SIG-M5 (cell line): ENCODE data around the gene PRKCI.
"Not testable (repeated sequence)": the region's sequence is repeated elsewhere in the genome, so short reads cannot be mapped to it uniquely, and the experiment has no call there.

Source experiments
- DNase-seq: peaks from one replicate; lab custom pipeline; 2025; lab: John Stamatoyannopoulos, UW

The PRKCI gene

DNA sequence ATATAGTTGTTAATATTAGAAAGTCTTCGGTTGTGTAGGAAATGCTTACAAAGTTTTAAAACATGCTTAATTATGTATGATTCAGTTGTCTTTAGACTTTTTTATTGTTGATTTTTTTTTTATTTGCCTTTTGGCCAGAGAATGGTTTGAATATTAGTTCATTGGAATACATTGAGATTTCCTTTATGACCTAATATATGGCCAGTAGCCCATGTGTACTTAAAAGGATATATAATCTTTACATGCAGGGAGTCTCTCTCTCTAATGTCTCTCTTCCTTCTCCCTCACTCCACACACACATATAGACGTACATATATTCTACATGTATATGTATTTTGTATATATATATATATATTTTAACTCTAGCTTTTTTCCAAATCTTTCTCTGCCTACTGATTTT, 68.0 kb downstream of the PRKCI start:
- DNase-seq, result no peak

DNA sequence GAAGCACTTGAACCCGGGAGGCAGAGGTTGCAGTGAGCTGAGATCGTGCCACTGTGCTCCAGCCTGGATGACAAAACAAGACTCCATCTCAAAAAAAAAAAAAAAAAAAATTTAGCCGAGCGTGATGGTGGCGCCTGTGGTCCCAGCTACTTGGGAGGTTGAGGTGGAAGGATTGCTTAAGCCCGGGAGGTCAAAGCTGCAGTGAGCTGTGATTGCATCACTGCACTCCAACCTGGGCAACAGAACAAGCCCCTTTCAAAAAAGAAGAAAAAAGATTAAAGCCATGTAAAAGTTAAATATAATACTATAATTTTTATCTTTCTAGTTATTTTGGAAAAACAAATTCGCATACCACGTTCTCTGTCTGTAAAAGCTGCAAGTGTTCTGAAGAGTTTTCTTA, 73.4 kb downstream of the PRKCI start:
- DNase-seq, result no peak

DNA sequence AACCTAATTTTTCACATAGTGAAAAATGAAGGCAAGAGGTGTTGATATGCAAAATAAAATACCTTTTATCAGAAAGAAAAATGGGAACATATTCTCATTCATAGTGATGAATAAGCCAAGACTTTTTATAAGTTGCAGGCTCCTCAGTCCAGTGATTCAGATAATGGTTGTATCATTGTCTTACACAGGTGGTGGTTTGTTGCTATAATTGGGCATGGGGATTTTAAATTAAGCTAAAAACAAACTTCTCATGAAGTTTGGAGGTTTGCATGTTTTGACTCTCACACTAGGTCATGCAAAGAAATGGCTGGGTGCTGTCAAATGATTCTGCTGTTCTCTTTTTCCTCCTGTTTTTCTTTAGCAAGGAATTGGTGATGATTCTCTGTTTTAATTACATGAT, 74.5 kb downstream of the PRKCI start:
- no peak for DNase-seq

DNA sequence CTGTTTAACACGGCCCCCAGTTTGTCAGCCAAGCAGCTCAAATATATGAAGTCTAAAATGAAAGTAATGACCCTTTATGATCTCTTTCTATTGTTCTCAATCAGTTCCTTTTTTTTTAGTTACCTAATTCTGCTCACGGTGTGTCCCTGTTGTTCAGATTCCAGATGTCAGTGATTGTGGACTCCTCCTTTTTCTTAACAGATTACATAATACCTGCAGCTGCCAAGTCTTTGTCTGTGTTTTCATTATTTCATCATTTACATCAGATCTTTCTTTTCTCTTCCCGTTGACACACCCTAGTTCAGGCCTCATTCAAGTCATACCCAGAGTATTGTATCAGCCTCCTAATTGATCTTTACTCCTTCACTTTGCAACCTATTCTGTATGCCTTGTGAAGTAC, 79.2 kb downstream of the PRKCI start:
- peak; percentile 64 for DNase-seq

DNA sequence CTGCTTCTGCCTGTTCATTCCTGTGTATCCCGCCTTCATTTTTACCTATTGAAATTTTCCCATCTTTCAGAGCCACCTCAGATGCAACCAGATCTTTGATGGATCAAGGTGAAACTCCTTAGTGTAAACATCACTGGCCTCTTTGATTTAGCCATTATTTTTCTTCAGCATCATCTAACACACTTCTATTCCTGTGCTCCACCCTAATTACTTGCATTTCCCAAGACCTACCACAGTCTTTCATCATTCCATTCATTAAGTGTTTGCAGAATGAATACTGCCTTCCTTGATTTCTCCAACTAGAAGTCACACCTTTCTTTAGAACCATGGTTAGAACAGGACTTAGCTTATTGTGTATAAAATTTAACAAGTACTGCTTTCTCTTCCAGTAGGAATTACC, 79.8 kb downstream of the PRKCI start:
- DNase-seq, result no peak

DNA sequence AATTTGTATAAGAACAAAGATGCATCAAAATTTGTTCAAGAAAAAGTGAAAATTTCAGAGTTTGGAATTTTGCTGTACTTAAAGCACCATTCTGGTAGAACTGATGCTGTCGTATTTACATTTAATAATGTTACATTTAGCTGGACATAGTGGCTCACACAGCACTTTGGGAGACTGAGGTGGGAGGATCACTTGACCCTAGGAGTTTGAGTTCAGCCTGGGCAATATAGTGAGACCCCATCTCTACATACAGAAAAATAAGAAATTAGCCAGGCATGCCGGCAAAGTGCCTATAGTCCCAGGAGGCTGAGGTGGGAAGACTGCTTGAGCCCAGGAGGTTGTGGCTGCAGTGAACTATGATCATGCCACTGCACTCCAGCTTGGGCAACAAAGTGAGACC, 83.8 kb downstream of the PRKCI start:
- no peak for DNase-seq

DNA sequence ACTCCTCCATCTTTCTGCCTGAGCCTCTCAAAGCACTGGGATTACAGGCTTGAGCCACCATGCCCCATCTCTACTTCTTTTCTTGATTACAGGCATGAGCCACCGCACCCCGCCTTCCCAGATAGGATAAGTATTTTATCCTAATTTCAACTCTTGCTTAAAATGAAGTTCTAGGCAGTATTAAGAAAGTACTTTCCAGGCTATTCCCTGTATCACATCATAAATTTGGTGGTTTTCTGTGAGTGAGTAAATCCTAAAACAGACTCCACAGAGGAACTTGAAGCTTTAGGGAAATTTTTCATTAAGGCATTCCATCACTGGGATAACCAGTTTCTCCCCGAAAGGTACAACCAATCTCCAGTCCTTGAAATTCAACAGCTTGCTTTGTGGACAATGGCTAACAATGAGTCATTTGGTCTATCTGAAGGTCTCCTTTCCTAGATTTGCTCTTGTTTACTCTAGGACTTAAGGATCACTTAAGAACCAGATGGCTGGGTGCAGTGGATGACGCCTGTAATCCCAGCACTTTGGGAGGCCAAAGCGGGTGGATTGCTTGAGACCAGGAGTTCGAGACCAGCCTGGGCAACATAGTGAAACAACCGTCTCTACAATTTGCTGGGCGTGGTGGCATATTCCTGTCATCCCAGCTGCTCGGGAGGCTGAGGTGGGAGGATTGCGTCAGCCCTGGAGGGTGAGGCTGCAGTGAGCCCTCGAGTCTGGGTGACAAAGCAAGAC, 85.6 kb downstream of the PRKCI start:
- DNase-seq, result no peak

DNA sequence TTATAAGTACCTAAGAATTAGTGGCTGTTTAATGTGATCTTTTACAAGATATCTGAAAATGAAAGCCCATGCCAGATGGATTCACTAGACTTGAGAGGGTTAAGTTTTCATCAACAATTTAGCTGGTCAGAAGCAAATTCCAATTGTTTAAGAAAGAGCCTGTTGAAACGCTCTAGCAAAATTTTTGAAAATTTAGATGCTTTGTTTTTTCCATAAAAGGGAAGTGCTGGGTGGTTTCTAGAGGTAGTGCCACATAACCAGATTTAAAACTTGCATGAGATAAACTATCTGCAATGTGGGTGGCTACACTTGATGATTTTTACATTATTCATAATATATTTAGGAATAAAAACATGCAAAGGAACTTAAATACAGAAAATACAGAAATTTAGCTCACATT, 86.8 kb downstream of the PRKCI start:
- DNase-seq, result no peak

DNA sequence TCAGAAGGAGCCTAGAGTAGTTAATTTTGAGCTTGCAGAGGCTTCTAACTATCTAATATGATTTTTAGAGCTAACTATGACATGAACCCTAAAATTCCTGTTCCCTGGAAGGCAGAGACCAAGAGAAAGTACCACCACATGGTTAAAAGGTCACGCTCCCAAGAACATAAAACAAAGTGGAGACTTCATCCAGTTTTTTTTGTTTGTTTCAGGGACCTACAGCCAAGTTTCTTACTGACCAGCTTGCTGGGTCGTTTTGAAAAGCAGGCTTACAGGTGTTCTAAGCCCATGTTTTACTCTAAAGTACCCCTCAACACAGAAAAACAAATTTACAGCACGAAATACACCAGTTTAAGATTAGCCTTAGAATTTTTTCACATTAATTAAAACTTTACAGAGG, 95.7 kb downstream of the PRKCI start:
- DNase-seq, result no peak

DNA sequence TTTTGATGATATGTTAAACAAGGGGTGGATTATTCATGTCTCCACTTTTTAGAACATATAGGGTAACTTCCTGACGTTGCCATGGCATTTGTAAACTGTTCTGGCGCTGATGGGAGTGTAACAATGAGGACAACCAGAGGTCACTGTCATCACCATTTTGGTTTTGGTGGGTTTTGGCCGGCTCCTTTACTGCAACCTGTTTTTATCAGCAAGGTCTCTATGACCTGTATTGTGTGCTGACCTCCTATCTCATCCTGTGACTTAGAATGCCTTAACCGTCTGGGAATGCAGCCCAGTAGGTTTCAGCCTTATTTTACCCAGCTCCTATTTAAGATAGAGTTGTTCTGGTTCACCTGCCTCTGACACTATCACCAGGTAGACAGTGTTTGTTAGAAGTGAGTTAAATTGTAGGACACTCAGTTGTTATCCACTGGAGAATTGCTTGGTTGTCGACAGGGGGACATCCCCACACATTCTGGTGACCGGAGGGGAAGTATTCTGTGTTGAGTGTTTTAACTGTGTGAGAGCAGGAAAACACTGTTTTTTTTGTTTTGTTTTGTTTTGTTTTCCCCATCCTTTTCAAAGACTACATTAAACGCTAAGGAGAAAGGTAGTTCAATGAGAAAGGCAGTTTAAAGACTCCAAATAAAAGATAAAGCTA, 98.4 kb downstream of the PRKCI start:
- no peak for DNase-seq

DNA sequence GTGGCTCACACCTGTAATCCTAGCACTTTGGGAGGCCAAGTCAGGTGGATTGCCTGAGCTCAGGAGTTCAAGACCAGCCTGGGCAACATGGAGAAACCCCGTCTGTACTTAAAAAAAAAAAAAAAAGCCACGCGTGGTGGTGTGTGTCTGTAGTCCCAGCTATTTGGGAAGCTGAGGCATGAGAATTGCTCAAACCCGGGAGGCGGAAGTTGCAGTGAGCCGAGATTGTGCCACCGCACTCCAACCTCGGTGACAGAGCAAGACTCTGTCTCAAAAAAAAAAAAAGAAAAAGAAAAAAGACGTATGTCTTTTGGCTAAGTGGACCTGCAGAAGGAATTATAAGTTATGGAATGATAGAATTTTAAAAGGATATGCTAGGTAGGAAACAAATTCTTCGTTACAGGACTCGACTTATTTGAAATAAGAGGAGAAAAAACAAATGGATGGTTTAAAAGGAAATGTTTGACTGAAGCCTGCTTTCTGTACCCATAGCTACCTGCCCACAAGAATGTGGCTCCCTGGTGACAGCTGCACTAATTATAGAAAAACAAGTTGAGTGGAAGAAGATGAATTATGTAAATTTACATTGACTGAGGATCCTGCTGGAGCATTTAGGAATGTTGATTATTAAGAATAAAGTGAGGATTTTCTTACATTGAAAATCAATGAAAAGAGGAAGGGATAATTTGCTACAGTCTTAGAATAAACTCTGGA, 99.3 kb downstream of the PRKCI start:
- DNase-seq, result no peak

DNA sequence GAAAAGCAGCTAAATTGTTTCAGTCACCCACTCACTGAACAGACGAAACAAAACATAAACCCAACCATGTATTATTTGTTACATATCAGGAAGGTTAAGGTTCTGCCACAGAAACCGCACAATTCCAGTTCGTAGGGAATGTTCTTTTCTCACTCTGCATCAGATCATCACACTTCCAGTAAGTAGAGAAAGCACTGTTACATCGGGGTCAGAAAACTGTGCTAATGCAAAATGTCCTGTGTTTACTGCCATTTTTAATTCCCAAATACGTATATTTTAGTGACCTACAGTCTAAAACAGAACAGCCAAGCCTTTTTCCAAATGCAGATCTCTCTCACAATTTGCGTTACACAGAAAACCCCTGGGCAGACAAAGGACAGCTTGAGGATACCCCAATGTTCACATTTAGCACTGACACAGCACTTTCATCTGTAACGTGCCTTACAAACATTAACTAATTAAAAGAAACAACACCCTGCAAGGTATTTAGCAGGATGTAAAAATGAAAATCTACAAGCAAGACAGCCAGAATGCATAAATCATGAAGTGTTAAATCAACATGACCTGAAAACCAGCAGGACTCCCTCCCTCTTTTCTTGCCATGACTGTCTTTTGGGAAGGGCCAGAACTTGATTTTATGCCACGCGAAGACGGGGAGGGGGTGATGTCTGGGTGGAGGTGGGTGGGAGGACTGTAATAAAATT, 100.5 kb downstream of the PRKCI start:
- no peak for DNase-seq

DNA sequence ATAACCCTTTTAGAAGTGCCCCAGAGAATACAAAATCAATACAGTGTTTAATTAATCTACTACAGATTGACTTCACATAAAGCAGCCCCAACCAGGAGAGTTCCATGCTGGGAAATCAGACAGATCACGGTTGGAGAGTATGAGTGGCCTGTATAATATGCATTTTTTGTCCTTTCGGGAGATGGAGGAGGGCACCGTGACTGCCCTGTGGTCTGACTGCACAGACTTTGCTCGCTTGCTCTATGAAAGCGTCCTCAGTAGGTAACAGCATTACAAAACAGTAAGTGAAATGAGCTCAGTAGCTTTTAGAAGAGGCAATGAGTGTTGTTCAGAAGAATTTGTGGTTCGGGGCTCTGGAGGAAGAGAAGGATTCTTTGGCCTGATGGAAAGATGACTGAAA, 101.1 kb downstream of the PRKCI start:
- DNase-seq, result no peak

DNA sequence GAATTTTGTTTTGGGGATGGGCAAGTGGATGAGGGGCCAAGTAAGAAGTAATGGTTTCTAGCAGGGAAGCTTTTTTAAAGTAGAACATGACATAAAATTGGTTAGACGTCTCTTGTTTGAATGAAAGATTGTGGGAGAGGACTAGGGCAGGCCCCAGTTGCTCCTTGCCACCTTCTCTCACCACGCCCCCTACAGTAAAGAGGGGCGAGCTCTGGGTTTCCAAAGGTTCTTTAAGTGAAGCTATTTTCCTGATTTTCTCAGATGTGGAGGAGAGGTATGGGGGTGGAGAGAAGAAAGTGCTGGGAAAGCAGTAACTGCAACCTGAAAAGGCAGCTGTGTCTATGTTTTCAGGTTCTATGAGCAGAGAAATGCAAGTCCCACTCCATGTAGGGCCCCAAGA, 102.7 kb downstream of the PRKCI start:
- no peak for DNase-seq

DNA sequence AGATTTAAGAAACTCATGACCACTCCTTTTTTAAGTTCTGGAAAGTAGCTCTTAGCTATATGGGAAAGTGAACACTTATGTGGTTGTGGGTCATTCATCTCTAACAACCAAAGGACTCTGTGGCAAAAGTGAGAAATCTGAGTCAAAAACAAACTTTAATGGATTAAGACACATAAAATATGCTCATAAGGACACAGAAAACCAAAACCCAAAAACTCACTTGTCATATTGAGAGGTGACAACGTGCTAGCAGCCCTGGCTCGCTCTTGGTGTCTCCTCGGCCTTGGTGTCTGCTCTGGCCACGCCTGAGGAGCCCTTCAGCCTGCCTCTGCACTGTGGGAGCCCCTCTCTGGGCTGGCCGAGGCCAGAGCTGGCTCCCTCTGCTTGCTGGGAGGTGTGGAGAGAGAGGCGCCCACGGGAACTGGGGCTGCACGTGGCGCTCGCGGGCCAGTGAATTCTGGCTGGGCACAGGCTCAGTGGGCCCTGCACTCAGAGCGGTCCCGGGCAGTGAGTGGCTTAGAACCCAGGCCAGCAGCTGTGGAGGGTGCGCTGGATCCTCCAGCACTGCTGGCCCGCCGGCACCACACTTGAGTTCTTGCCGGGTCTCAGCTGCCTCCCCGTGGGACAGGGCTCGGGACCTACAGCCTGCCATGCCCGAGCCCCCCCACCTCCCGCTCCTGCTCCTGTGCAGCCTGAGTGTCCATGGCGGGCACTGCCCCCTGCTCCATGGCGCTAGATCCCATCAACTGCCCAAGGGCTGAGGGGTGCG, 105.0 kb downstream of the PRKCI start:
- DNase-seq, result no peak

DNA sequence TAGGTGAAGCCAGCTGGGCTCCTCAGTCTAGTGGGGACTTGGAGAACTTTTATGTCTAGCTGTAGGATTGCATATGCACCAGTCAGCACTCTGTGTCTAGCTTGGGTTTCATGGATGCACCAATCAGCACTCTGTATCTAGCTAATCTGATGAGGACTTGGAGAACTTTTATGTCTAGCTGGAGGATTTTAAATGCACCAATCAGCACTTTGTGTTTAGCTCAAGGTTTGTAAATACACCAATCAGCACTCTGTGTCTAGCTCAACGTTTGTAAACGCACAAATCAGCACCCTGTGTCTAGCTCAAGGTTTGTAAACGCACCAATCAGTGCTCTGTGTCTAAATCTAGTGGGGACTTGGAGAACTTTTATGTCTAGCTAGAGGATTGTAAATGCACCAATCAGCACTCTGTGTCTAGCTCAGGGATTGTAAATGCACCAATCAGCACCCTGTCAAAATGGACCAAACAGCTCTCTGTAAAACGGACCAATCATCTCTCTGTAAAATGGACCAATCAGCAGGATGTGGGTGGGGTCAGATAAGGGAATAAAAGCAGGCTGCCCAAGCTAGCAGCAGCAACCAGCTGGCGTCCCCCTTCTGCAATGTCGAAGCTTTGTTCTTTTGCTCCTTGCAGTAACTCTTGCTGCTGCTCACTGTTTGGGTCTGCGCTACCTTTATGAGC, 105.8 kb downstream of the PRKCI start:
- not testable (repeated sequence) for DNase-seq

DNA sequence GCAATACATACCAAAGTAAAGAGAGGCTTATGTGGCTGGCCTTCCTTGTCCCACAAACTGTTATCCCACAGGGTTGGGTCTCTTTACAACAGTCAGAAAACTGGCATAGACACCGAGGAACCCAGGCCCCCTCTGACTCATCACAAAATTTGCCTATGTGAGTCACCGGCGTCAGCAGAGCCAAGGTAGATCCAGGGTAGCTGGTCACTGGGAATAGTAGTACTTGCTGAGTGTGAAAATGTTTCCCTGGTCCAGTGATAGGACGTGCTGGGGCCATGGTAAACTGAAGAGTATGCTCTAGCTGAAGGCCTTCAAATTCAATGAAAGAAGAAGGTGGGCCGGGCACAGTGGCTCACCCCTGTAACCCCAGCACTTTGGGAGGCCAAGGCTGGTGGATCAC, 108.1 kb downstream of the PRKCI start:
- DNase-seq, result no peak

DNA sequence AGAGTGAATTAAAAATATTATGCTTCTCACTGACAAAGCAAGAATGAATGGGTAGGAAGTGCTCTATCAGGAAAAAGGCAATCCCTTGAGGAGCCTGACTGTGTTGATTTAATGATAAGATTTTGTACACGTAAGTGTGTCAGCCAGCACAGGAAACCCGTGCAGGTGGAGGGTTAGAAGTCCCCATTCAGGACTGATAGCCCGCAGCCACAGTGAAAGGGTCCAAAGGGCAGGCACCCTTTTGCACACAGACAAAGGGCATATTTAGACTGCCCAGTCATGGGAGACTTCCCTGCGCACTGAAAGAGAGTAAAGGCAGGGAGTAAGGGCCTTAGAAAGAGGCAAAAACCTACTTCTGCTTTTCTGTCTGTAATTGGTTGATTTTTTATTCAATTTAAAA, 108.9 kb downstream of the PRKCI start:
- DNase-seq, result no peak

DNA sequence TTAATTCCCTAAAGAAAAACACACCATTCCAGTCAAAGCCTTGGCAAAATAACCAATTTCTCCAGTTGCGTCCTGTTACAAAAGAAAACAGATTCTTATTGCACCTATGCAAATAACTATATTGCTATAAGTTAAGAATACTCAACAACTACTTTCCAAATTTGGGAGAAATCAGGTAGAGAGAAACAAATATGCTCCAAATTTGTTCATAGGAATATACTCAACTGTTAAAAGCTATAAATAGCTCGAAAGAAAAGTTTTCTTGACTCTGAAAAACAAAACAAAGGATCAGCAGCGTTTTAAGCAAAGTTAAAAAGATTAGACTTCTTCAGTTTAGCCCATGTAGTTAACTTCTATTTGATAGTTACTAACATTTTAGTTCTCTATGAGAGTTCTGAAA, 115.2 kb downstream of the PRKCI start:
- no peak for DNase-seq

DNA sequence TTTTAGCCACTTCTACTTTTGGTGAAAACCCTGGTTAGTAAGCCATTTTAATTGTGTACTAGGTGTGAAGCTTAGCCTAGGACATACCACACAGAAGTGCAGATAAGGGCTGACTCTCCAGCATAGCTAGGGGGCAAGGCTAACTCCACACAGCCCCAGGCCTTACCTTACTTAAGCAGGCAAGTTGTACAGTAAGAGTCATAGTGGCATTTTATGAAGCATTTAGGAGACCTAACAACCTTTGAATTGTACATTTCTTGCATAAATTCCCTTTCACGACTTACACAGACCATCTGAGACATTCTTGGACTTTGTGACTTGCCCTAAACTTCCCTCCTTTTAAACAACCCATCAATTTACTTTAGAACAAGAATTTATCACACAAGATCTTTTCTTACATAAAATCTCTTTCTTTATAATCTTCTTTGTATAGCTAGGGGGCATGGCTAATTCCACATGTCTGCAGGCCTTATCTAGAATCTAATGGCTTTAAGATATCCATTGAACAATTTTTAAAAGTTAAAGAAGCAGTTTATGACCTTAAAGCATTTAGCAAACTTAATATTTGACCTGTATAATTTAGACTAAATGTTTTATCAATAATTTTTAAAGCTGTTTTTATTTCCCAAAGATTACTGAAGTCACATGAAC, 116.6 kb downstream of the PRKCI start:
- no peak for DNase-seq

DNA sequence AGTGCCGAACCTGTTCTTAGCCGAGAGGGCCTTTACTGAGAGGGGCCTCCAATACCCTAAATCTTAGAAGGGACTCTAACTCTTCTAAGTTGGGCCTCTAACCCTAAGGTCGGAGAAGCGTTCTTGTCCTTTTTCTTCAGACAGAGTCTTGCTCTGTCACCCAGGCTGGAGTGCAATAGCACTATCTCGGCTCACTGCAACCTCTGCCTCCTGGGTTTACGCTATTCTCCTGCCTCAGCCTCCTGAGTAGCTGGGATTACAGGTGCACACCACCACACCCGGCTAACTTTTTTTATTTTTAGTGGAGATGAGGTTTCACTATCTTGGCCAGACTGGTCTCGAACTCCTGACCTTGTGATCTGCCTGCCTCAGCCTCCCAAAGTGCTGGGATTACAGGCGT, 120.0 kb downstream of the PRKCI start:
- not testable (repeated sequence) for DNase-seq
